Mesenteric fat pad (tissue), 1 donor: ENCODE results near the gene RABEP1. TPM values are rescaled to one million over a fixed set of nuclear protein-coding genes. Genes with fewer than 3 reads are reported as not detected.
"Not testable (repeated sequence)": the region's sequence is repeated elsewhere in the genome, so short reads cannot be mapped to it uniquely, and the experiment has no call there.

Source experiments
- DNase-seq: peaks from one replicate; pipeline ENCODE4 v3.0.0-alpha.2; 2020; ENCODE audit warnings: low spot score
- long read RNA-seq: library from polyadenylated mRNA; unstranded; transcript quantifications from one replicate; pipeline ENCODE4 v2.0.0, GENCODE V29; 2020
- total RNA-seq: library from RNA; stranded (reverse); fragmentation: NEBNext Ultra II Directional; extraction: Animal tissue kit (Norgen Biotek cat#: 25700); gene quantifications from one replicate; pipeline ENCODE4 v1.2.1, GENCODE V29; 2021
- donor health status: DM: yes; HTN: yes; CAD: no.

RABEP1 gene, protein sequence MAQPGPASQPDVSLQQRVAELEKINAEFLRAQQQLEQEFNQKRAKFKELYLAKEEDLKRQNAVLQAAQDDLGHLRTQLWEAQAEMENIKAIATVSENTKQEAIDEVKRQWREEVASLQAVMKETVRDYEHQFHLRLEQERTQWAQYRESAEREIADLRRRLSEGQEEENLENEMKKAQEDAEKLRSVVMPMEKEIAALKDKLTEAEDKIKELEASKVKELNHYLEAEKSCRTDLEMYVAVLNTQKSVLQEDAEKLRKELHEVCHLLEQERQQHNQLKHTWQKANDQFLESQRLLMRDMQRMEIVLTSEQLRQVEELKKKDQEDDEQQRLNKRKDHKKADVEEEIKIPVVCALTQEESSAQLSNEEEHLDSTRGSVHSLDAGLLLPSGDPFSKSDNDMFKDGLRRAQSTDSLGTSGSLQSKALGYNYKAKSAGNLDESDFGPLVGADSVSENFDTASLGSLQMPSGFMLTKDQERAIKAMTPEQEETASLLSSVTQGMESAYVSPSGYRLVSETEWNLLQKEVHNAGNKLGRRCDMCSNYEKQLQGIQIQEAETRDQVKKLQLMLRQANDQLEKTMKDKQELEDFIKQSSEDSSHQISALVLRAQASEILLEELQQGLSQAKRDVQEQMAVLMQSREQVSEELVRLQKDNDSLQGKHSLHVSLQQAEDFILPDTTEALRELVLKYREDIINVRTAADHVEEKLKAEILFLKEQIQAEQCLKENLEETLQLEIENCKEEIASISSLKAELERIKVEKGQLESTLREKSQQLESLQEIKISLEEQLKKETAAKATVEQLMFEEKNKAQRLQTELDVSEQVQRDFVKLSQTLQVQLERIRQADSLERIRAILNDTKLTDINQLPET
- 65.7 TPM for total RNA-seq
- long read RNA-seq, full-length matches to known transcripts = 9 of 89 reads
- long read RNA-seq, partial matches to known transcripts = 60 of 89 reads
- long read RNA-seq, other reads (novel, unspliced or antisense) = 20 of 89 reads

DNA sequence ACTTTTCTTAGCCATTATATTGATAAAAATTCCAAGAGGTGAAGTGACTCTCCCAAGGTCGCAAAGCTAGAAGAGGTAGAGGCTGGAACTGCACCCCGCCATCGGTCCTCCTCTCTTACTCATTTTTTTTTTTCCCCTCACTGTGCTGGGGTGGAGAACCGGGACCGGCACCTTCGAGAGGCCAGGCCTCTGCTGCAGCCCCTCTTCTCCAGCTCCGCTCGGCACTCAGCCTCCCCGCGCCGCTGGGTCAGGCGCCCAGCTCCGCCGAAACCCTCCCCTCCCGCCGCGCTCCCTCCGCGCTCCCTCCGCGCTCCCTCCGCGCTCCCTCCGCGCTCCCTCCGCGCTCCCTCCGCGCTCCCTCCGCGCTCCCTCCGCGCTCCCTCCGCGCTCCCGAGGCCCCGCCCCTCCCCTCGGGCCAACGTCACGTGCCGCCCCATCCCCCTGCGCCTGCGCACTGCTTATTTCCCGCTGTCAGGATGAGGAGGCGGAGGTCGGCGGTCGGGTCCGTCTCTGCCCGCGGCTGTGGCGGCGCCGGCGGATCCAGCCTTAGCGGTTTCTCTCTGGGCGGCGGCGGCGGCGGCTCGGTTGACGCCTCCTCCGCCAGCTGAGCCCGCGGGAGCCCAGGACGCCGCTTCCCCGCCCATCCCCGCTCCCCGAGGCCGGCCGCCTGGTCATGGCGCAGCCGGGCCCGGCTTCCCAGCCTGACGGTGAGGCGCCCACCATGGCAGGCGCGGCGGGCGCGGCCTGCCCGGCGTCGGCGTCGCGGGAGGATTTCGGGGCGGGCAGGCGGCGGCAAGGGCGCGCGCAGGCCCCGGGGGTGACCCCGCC, at the start of gene RABEP1:
Gene RABEP1 (plus strand): TSS at position 471 of the 828 bp plus-strand sequence. CDS start 203 bp downstream, at position 674.
- peak; percentile 97 for DNase-seq

DNA sequence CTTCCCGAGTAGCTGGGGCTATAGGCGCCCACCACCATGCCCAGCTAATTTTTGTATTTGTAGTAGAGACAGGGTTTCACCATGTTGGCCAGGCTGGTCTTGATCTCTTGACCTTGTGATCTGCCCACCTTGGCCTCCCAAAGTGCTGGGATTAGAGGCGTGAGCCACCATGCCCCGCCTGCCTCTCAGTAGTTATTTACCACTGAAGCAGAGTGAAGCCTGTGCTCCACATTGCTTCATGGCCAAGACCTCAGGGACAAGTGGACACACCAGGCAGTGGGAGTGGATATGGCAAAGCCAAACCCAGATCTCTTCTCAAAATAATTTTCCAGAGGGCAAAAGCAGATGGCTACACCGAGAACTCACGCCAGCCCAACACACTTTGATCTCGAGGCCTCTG, 48.6 kb upstream of the RABEP1 start:
- DNase-seq = not testable (repeated sequence)

DNA sequence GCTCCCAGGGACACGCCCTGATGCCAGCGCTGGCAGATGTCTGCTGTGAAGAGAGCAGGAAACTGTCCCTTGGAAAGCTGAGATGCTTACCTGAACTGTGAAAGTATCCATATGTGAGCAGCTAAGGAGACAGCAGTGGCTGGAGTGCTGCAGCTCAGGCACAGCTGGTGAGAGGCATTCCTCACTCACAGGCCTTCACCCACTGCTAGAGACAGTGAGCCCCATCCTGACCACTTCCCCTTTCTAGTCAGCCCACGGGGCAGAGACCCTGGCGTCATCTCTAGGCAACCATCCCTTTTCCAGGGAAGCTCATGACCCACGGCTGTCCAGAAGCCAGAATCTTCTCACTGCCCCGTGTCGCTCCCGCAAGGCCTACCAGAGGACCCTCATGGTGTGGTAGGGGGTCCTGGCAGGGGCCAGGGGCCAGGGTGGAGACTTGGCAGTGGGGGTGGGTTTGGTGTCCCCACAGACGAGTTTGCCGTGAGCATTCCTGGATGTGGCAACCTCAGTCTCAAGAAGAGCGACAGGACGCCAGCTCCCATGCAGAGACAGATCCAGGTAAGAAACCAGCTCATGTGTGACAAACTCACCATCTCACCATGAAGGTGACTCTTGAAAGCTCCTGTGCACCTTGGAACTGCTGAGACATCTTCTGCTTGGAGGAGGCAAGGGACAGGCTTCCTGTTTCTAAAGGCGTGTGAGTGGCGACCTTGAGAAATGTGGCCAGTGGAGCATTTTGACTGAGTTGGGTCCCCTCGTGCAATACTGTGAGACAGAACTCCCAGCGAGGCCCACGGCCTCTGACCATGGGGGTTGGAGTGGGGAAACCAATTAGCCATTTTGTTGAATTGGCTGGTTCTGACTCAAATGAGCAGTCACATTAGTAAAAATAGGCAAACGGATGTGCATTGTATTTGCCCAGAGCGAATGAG, 47.2 kb upstream of the RABEP1 start, which contains the start of gene SCIMP:
Gene SCIMP (minus strand): TSS at position 216 of the 932 bp plus-strand sequence. CDS start 105 bp downstream, at position 111.
- DNase-seq = no peak

DNA sequence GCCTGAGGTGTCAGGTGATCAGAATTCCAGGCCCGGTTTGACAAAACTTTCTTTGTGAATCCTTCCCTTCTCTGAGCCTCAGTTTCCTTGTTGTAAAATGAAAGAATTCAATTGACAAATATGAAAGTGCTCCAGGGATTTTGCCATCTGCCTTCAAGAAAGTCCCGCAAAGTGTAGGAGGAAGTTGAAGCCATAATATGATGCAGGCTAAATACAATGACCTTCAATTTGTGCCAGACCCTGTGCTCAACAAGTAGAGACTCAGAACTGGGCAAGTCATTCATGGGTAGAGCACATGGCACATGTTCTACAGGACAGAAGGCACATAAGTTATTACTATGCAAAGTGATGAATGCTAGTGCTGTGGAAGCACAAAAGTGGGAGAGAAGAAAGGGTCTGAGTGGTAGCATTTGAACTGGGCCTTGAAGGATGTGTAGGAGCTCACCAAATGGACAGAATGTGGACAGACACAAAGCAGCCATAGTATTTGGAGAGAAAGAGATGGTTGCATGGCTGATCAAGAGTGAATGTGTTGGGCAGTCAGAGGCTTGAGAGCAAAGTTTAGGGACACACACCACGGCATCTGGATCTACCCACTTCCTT, 45.0 kb upstream of the RABEP1 start:
- DNase-seq = no peak

DNA sequence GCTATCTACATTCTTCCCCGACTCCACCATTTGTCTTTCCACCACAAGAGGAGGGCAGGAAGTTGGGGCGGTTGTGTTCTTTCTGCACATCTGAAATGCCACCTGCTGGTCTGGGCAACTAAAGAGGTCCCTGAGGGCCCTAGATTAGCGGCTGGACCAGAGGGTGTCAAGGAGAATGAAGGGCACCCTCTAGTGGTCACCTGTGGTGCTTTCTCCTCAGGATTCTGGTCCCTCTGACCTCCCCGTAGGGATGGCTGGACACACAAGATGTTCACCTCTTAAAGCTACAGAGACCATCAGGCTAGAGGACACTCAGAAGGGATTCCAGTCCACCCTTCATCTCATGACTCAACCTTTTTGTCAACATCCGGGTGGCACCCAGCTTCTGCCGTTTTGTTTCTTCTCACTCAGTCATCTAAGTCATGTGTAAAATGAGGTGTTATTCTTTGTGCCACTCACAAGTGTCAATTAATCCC, 44.5 kb upstream of the RABEP1 start:
- no peak for DNase-seq

DNA sequence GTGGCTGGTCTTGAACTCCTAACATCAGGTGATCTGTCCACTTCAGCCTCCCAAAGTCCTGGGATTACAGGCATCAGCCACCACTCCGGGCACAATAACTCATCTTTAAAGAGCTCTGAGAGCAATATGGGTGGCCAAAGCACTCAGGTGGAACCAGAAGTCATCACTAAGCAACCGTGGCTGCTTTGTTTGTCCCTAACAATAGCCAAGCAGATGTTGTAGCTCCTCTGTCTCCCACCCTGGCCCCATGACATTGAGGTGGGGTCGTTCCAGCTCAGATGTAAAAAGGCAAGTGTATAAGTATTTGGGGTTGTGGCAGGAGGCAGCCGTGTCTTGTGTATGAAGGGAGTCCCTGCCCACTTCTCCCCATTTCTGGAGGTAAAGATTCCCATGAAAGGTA, 43.8 kb upstream of the RABEP1 start:
- DNase-seq = no peak

DNA sequence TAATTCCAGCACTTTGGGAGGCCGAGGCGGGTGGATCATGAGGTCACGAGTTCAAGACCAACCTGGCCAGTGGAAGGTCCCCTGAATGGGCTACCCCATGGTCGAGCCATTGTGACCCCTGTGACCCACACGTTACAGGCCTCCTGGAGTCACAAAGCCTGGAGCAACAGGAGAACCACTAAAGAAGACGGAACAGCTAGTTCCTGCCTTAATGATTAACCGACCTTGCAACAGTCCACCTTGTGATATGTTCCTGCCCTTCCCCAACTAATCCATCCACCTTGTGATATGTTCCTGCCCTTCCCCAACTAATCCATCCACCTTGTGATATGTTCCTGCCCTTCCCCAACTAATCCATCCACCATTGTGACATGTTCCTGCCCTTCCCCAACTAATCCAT, 42.3 kb upstream of the RABEP1 start:
- not testable (repeated sequence) for DNase-seq

DNA sequence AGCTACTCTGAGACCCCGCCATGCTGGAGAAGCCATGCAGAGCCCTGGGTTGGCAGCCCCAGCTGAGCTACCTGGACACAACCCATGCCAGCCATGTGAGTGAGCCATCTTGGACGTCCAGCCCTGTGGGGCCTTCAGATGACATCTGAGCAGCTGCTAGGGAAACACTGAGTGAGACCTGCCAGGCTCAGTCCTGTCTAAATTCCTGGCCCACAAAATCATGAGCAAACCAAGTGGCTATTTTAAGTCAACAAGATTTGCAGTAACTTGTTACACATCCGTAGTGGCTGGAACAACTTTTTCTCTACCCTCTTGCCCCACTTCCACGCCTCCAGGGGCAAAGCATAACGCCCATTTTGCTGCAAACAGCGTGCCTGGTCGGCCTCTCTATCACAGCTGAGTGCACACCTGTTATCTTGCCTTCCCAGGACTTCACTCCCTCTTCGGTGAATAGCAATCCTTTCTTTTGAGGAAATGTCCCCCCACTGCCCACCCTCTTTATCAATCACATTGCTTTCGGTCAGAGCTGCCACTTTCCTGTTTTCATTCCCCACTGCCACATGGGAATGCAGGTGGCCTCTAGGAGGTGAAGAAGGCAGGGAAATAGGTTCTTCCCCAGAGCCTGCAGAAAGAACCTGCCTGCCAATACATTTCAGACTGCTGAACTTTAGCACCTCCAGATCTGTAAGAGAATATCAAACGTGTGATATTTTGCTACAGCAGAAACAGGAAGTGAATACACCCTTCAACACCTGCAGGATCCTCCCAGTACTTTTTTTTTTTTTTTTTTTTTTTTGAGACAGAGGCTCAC, 40.0 kb upstream of the RABEP1 start:
- no peak for DNase-seq

DNA sequence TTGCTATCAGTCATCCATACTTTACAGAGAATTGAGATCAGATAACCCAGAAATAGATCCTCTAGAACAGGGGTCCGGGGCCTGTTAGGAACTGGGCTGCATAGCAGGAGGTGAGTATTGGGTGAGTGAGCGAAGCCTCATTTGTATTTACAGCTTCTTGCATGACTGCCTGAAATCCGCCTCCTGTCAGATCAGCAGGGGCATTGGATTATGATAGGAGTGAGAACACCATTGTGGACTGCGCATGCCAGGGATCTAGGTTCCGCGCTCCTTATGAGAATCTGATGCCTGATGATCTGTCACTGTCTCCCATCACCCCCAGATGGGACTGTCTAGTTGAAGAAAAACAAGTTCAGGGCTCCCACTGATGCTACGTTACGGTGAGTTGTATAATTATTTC, 34.5 kb upstream of the RABEP1 start:
- DNase-seq = no peak

DNA sequence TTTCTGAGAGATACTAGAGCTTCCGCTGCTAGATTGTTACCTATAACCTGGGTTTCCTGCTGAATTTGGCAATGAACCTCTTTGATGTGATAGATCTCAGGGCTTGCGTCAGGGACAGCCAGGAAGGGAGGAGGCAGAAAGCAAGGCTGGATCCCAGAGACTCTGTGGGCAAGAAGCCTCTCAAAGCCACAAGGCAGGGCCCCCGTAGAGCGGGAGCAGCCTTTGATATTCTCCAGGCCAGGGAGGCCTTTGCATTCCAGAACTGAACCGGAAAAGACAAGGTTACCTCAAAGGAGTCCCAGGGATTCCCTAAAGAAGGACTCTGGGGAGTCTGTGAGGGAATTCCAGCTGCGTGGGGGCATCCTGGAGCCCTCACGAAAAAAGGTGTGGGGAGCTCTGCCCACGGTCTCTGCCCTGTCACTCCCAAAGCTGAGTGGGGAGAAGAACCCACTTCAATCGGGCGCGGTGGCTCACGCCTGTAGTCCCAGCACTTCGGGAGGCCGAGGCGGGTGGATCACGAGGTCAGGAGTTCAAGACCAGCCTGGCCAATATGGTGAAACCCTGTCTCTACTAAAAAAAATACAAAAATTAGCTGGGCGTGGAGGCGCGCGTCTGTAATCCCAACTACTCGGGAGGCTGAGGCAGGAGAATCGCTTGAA, 33.1 kb upstream of the RABEP1 start:
- DNase-seq = no peak

DNA sequence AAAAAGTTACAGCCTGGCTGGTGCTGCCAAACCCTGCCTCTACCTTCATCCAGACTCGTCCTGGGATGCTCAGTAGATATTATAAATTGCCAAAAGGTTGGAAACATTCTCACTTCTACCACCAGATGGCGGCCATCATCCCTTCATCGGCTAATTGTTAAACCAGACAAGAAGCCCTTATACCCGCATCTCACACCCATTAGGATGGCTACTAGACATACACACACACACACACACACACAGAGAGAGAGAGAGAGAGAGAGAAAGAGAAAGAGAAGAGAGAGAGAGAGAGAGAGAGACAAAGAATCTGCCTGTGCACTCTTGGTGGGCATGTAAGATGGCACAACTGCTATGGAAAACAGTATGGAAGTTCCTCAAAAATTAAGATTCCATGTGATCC, 32.5 kb upstream of the RABEP1 start:
- DNase-seq = no peak

DNA sequence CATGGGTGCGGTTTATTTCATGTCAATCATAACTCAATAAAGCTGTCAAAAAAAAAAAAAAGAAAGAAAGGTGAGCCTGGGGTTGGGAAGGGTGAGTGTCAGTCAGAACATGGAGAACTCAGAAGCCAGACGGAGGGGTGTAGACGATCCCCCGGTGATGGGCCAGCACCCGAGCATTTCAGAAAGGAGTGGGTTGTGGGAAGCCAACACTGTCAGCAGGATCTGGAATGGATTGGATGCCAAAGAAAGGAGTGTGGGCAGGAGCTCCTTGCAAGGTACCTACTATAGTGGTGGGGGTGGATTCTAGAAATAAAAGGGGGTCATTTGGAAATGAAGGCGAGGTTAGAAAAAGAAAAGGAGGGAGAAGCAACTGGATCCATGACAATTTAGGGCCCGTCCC, 27.7 kb upstream of the RABEP1 start:
- DNase-seq = no peak

DNA sequence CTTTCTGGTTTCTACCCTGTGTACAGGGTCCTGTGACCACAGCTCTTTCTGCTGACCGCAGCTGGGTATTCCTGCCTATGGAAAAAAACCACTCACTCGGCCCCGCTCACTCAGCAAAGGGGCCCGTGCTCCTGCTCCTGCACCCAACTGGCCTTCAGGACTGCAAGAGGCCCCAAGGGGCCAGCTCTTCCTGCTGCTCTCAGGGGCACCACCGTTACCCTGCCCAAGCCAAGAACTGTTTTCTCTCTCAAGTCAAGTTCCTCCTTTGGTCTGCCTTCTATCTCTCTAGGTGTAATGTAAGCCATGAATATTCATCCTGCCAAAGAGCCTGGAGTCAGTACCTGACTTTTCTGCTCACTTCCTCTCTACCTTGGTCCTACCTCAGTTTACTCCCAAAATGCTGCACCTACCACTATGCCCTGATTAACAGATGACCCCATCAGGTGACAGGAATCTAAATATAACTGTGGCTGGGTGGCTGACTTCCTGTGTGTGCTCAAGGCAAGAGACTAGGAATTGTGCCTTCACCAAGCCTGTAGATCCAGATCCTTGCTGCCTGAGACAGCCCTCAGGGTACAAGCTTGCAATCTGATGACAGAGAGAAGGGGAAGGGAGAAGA, 27.1 kb upstream of the RABEP1 start:
- DNase-seq = no peak

DNA sequence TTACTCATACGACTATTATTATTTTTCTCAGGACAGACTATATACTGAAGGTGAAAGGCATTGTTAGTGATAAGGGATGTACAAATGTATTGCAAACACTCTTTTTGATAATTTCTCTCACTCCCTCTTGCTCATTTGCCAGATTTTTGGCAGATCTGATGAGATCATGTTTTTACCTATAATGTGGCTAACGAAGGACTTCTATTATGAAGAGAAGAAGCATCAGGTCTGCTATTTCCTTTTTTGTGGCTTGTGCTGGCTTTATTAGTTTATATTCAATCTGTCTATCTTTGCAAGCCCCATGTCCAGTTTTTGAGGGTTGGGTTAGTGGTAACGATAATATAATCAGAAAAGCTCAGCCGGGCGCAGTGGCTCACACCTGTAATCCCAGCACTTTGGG, 25.0 kb upstream of the RABEP1 start:
- no peak for DNase-seq

DNA sequence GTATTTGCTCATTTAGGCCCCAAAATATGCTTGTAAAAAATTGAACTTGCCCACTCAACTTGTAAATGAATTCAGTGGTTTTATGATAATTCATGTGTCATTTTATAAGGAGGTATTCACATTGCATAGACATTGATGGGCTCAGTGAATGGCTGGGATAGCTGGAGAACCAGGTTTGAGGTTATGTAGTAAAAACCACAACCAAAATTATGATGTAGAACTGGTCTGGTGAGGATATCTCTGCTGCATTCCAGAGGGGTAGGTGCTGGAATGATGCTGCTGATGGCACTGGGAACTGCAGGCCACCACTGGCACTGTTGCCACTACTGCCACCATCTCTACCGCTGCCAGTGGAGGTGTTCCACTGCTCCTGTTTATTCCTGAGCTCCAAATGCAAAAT, 21.5 kb upstream of the RABEP1 start:
- DNase-seq = peak; percentile 41

DNA sequence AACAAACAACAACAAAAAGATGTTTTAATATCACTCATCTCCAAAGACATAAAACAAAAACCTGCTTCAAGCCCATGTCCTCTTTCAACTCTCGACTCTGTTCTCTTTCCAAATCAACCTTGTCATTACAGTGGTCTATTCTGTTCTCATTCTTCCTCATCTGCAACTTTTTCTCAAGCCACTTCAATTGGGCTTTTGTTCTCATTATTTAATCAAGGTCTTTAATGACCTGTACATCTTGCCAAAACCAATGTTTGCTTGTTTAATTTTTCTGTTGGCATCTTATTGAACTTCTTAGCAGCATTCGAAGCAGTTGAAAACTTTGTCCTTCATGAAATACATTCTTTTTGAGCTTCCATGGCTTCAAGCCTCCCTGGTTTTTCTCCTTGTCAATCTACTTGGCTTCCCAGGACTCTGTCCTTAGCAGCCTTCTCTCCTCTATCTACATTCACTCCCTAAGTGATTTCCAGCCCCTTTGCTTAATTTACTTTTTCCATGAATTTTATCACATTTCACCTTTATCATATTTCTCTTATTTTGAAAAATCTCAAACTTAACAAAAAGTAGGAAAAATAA, 19.6 kb upstream of the RABEP1 start:
- no peak for DNase-seq

DNA sequence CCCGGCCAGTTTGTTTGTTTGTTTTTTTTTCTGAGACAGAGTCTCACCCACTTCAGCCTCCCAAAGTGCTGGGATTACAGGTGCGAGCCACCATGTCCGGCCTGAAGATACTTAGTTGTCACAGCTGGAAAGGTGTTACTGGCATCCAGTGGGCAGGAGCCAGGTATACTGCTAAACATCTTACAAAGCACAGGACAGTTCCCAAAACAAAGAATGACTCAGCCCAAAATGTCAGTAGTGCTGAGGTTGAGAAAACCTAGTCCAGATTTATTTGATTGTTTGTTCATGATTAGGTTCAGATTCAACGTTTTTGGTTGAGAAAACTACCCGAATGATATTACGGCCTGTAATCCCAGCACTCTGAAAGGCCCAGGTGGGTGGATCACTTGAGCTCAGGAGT, 18.6 kb upstream of the RABEP1 start:
- no peak for DNase-seq
